Loucy (cell line): ENCODE measurements around the gene RASGRP1.

Experiments used
- H2AFZ ChIP-seq: fragments of 200-600 bp; sonication (generic); 2 replicates; pipeline ENCODE4 v1.6.0; 2016; ENCODE audit warnings: antibody characterized with exemption, mild to moderate bottlenecking, low read length, moderate library complexity
- H3F3A ChIP-seq: fragments of 200-600 bp; 2 replicates; pipeline ENCODE4 v1.6.0; 2016; ENCODE audit warnings: antibody characterized with exemption, low read depth, mild to moderate bottlenecking
- H3K27me3 ChIP-seq: fragments of 200-600 bp; sonication (generic); 2 replicates; pipeline ENCODE4 v1.6.1; 2014; ENCODE audit warnings: low read length, mild to moderate bottlenecking; ENCODE audit not compliant: insufficient read depth, poor library complexity, severe bottlenecking
- H3K36me3 ChIP-seq: fragments of 200-600 bp; sonication (generic); 2 replicates; pipeline ENCODE4 v1.6.1; 2016; ENCODE audit warnings: low read length; ENCODE audit not compliant: insufficient read depth
- H3K4me1 ChIP-seq: fragments of 200-600 bp; sonication (generic); 2 replicates; pipeline ENCODE4 v1.5.1; 2014; ENCODE audit warnings: low read length, mild to moderate bottlenecking; ENCODE audit not compliant: insufficient read depth, poor library complexity, severe bottlenecking
- H3K4me2 ChIP-seq: fragments of 200-600 bp; sonication (generic); 2 replicates; pipeline ENCODE4 v1.6.0; 2014; ENCODE audit warnings: antibody characterized with exemption, low read length, low read depth, mild to moderate bottlenecking; ENCODE audit not compliant: poor library complexity, severe bottlenecking
- H3K4me3 ChIP-seq: fragments of 200-600 bp; sonication (generic); 2 replicates; pipeline ENCODE4 v1.5.1; 2014; ENCODE audit warnings: low read length, mild to moderate bottlenecking, mixed read lengths; ENCODE audit not compliant: poor library complexity, severe bottlenecking
- H3K79me2 ChIP-seq: fragments of 200-600 bp; sonication (generic); 2 replicates; pipeline ENCODE4 v1.6.1; 2014; ENCODE audit warnings: low read length; ENCODE audit not compliant: insufficient read depth
- H3K9ac ChIP-seq: fragments of 200-600 bp; sonication (generic); 2 replicates; pipeline ENCODE4 v1.6.0; 2014; ENCODE audit warnings: mild to moderate bottlenecking, low read depth, low read length, moderate library complexity; ENCODE audit not compliant: poor library complexity, severe bottlenecking
- H3K9me2 ChIP-seq: fragments of 200-600 bp; sonication (generic); replicated peaks from 2 replicates; pipeline ENCODE4 v1.6.1; 2016; ENCODE audit warnings: low read depth, low read length, mixed read lengths
- H3K9me3 ChIP-seq: fragments of 200-600 bp; sonication (generic); 2 replicates; pipeline ENCODE4 v1.6.1; 2014; ENCODE audit warnings: mild to moderate bottlenecking, antibody characterized with exemption, low read length, low read depth; ENCODE audit not compliant: insufficient read depth
- H4K20me1 ChIP-seq: fragments of 200-600 bp; sonication (generic); 2 replicates; pipeline ENCODE4 v1.6.0; 2014; ENCODE audit warnings: antibody characterized with exemption, low read length, mild to moderate bottlenecking; ENCODE audit not compliant: insufficient read depth, poor library complexity, severe bottlenecking
- CTCF ChIP-seq: fragments of 200-600 bp; sonication (generic); conservative IDR thresholded peaks from 2 replicates; pipeline ENCODE4 v1.5.1; 2014; ENCODE audit warnings: mild to moderate bottlenecking, antibody characterized with exemption, low read length
- EZH2phosphoT487 ChIP-seq: fragments of 200-600 bp; IDR thresholded peaks from 2 replicates; pipeline ENCODE4 v1.6.1; 2018; ENCODE audit warnings: antibody characterized with exemption, mild to moderate bottlenecking, moderate library complexity, borderline replicate concordance

The RASGRP1 gene

GRCh38 chr15:38554354-38554753 lies 10.3 kb downstream of the RASGRP1 start:
- Histone ChIP-seq H3K4me2 (peak overlapping the region; percentile 0), H3K9me2 (no peaks in the 10 kb centered on the region), H3K4me1 (peaks cover 71% of the 10 kb centered on the region), H3K4me3 (no peak overlapping the region), H3K79me2 (peaks cover 22% of the 10 kb centered on the region), H3K27me3 (no peaks in the 10 kb centered on the region), H3K36me3 (0 out of 2 replicates have a peak, but pooled peaks cover 4% of the 10 kb centered on the region), H2AFZ (no peak overlapping the region), H3F3A (no peaks in the 10 kb centered on the region), H3K9me3 (no peaks in the 10 kb centered on the region), H3K9ac (no peak overlapping the region), H4K20me1 (peaks cover 3% of the 10 kb centered on the region)
- TF ChIP-seq CTCF (no peak), EZH2phosphoT487 (no peak)

GRCh38 chr15:38553071-38553470 lies 11.5 kb downstream of the RASGRP1 start:
- TF ChIP-seq CTCF, result no peak
- TF ChIP-seq EZH2phosphoT487, result no peak
- Histone ChIP-seq H3K9ac (no peak overlapping the region), H3K4me3 (no peak overlapping the region), H3K9me2 (no peaks in the 10 kb centered on the region), H3K4me2 (no peak overlapping the region), H2AFZ (no peak overlapping the region), H3K79me2 (peaks cover 16% of the 10 kb centered on the region), H4K20me1 (peaks cover 3% of the 10 kb centered on the region), H3K4me1 (peaks cover 62% of the 10 kb centered on the region), H3F3A (no peaks in the 10 kb centered on the region), H3K9me3 (no peaks in the 10 kb centered on the region), H3K36me3 (peaks cover 8% of the 10 kb centered on the region; the same call in 1 of the 2 replicates), H3K27me3 (no peaks in the 10 kb centered on the region)

- TF ChIP-seq EZH2phosphoT487, result no peak
- no peak for TF ChIP-seq CTCF
- no peaks in the 10 kb centered on the region for H3K27me3 ChIP-seq
- no peaks in the 10 kb centered on the region for H3K9me2 ChIP-seq
- no peak overlapping the region for H2AFZ ChIP-seq
- H3K36me3 ChIP-seq, result peaks cover 8% of the 10 kb centered on the region; the same call in 1 of the 2 replicates
- H4K20me1 ChIP-seq, result peaks cover 3% of the 10 kb centered on the region
- no peaks in the 10 kb centered on the region for H3K9me3 ChIP-seq
- no peak overlapping the region for H3K4me3 ChIP-seq
- no peaks in the 10 kb centered on the region for H3F3A ChIP-seq
- H3K9ac ChIP-seq, result no peak overlapping the region
- H3K79me2 ChIP-seq, result peaks cover 16% of the 10 kb centered on the region
- H3K4me1 ChIP-seq, result peaks cover 51% of the 10 kb centered on the region
- peak overlapping the region; percentile 38 for H3K4me2 ChIP-seq
Measured at GRCh38 chr15:38551720-38552648, 12.6 kb downstream of the RASGRP1 start.
